ENCODE measurements around the gene KEAP1.
"Not testable (repeated sequence)": the region's sequence is repeated elsewhere in the genome, so short reads cannot be mapped to it uniquely, and the experiment has no call there.

Gene KEAP1

DNA sequence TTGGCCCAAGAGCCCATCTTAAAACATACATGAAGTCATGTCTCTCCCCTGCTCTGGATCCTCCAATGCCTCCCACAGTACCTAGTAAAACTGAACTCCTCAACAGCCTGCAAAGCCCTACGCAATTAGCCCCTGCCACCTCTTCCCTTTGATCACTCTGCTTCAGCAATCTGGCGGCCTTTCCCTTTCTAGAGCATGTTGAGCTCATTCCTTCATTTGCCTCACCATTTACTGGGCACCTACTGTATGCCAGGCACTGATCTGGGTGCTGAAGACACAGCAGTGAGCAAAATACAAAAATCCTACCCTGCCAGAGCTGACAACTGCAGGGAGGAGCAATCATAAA lies 2.9 kb downstream of the KEAP1 start:
- DNase-seq (ENCODE audit: extremely low read depth in 1 of 2, low read depth in 1 of 2), result no peak

GRCh38 chr19:10499550-10500246 lies 3.5 kb downstream of the KEAP1 start:
- no peak for DNase-seq (ENCODE audit: extremely low read depth in 1 of 2, low read depth in 1 of 2)

DNA sequence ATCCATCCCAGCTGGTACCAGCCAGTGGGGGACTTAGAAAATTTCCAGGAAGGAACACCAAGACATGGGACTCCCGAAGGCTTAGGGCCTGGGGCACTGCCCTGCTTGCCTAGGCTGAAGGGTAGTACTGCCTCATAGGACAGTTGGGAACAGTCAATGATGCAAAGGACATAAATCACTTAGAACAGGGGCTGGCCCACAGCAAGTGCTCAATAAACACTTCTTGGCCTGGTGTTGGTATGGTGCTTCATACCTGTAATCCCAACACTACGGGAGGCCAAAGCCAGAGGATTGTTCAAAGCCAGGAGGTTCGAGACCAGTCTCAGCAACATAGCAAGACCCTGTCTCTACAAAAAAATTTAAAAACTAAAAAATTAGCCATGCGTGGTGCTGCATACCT lies 5.8 kb downstream of the KEAP1 start:
- DNase-seq (ENCODE audit: extremely low read depth in 1 of 2, low read depth in 1 of 2), result no peak

DNA sequence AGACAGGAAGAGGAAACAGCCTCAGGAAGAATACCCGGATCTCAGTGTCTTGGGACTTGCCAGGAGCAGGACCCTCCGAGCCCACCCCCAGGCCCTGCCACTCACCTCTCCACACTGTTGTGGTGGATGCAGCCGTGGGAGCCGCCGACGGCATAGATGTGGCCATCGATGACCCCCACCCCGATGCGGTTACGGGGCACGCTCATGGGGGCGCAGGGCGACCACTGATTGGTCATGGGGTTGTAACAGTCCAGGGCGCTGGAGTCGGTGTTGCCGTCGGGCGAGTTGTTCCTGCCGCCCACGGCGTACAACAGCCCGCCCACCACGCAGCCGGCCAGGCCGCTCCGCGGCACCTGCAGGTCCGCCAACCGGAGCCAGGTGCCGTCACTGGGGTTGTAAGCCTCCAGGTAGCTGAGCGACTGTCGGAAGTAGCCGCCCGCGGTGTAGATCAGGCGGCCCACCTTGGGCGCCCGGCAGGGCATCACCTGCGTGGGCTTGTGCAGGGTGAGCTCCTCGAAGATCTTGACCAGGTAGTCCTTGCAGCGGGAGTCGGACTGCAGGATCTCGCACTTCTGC lies 11.6 kb downstream of the KEAP1 start:
- no peak for DNase-seq (ENCODE audit: extremely low read depth in 1 of 2, low read depth in 1 of 2)

- DNase-seq (ENCODE audit: extremely low read depth in 1 of 2, low read depth in 1 of 2), result no peak
Observed at GRCh38 chr19:10486551-10486950, 16.6 kb downstream of the KEAP1 start.

DNA sequence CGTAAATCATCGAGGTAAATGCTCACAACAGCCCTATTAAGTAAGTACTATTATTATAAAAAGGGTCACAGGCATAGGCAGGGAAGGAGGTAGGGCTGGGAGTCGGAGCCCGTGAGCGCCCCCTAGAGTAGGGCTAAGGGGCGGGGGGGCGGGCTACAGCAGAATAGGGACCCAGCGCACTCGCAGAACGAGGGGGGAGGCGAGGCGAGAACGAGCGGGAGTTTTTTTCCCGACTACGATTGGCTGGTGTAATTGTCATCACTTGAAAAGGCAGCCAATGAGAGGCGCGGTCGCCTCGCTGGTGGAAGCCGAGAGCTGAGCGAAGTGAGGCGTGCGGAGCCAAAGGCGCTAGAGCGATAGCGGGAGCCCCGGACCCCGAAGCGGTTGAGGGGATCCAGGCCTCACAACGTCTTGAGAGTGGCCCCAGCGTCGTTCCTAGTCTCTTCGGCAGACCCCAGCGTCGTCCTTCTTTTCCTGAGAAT lies 24.2 kb downstream of the KEAP1 start:
- DNase-seq (ENCODE audit: extremely low read depth in 1 of 2, low read depth in 1 of 2), result peak; percentile 71 to 85

GRCh38 chr19:10478476-10478875 lies 24.7 kb downstream of the KEAP1 start:
- no peak for DNase-seq (ENCODE audit: extremely low read depth in 1 of 2, low read depth in 1 of 2)

DNA sequence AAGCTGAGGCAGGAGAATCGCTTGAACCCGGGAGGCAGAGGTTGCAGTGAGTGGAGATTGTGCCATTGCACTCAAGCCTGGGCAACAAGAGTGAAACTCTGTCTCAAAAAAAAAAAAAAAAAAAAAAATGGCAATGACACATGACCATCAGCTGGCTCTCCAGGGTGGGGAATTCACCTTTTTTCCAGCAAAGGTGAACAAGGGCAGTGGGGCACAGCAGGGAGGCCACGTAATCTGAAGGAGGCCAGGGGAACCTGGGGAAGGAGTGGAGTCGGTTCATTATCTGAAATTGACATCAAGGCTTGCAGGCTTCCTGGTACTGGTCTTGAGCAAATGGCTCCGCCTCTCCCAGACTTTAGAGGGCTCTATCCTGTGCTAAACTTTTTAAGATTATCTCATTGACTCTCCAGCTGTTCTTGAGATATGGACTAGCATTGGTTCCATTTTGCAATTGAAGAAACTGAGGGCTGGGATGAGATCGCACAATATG lies 28.1 kb downstream of the KEAP1 start:
- DNase-seq (ENCODE audit: extremely low read depth in 1 of 2, low read depth in 1 of 2), result no peak

DNA sequence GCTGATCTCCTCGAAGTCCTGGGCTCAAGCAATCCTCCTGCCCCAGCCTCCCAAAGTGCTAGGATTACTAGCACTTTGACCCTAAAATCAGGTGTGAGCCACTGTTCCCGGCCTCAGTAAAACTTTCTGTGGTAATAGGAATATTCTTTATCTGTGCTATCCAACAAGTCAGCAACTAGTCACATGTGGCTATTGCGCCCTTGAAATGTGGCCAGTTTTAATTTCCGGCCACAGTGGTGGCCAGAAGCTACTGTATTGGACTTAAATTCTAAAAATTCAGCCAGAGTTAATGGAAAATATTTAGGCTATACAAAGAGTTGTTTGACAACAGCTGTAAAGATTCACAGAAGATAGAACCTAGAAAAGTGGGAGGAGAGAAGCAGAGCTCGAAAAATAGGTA lies 30.0 kb downstream of the KEAP1 start:
- DNase-seq (ENCODE audit: extremely low read depth in 1 of 2, low read depth in 1 of 2), result no peak

DNA sequence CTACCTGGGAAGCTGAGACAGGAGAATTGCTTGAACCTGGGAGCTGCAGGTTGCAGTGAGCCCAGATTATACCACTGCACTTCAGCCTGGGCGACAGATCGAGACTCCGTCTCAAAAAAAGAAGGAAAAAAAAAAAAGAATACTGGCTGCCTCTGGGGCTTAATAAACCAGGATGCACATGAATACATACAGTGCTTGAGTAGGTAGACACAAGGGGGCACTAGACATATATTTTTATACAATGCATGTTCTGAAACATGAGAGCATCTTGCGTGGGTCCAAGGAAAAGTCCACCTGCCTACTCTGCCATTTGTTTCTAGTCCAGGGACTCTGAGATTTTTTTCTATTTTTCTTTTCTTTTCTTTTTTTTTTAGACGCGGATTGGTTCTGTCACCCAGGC lies 31.2 kb downstream of the KEAP1 start:
- no peak for DNase-seq (ENCODE audit: extremely low read depth in 1 of 2, low read depth in 1 of 2)

DNA sequence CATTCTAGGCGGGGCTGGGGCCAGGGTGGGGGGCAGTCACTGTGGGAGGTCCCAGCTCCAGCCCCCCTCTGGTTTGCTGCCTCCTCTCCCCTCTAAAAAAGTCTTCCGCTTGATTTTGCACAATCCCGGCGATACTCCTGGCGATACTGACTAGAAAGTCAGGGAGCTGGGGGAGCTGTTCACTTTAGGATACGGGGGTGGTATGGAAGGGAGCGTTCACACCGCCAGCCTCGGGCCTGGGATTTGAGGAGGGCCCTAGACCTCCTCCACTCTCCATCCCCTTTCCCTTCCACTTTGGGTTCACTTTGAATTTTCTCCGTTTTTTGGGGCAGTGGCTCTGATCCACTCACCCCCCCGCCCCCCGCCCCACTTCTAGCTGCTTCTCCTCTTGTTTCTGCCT lies 35.0 kb downstream of the KEAP1 start:
- DNase-seq (ENCODE audit: extremely low read depth in 1 of 2, low read depth in 1 of 2), result no peak

- DNase-seq (ENCODE audit: extremely low read depth in 1 of 2, low read depth in 1 of 2), result no peak
Observed at GRCh38 chr19:10467104-10467706, 36.0 kb downstream of the KEAP1 start.

DNA sequence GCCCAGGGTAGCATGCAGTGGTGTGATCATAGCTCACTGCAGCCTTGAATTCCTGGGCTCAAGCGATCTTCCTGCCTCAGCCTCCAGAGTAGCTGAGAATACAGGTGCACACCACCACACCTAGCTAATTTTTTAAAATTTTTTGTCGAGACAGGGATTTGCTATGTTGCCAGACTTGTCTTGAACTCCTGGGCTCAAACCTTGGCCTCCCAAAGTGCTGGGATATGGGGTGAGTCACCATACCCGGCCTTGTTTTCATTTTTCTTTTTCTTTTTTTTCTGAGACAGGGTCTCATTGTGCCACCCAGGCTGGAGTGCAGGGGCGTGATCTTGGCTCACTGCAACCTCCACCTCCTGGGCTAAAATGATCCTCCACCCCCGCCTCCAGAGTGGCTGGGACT lies 38.7 kb downstream of the KEAP1 start:
- no peak for DNase-seq (ENCODE audit: extremely low read depth in 1 of 2, low read depth in 1 of 2)

GRCh38 chr19:10462557-10462956 lies 40.6 kb downstream of the KEAP1 start:
- no peak for DNase-seq (ENCODE audit: extremely low read depth in 1 of 2, low read depth in 1 of 2)

DNA sequence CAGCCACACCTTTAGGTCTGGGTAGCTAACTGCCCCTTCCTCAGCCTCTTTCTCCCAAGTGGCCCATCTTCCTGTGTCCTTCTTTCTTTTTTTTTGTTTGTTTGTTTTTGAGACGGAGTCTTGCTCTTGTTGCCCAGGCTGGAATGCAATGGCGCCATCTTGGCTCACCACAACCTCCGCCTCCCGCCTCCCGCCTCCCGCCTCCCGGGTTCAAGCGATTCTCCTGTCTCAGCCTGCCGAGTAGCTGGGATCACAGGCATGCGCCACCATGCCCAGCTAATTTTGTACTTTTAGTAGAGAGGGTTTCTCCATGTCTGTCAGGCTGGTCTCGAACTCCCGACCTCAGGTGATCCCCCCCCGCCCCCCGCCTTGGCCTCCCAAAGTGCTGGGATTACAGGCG lies 41.1 kb downstream of the KEAP1 start:
- not testable (repeated sequence) for DNase-seq (ENCODE audit: extremely low read depth in 1 of 2, low read depth in 1 of 2)

- DNase-seq (ENCODE audit: extremely low read depth in 1 of 2, low read depth in 1 of 2), result peak; percentile 58 to 72
Observed at GRCh38 chr19:10461047-10461949, 41.9 kb downstream of the KEAP1 start.

DNA sequence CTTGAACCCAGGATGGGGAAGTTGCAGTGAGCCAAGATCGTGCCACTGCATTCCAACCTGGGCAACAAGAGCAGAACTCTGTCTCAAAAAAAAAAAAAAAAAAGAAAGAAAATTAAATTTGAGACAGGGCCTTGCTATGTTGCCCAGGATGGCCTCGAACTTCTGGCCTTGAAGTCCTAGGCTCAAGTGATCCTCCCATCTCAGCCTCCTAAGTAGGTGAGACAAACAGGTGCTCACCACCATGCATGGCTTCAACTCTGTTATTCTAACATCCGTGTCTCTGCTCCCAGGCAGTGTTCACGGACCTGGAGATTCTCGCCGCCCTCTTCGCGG lies 42.5 kb downstream of the KEAP1 start:
- DNase-seq (ENCODE audit: extremely low read depth in 1 of 2, low read depth in 1 of 2), result no peak

DNA sequence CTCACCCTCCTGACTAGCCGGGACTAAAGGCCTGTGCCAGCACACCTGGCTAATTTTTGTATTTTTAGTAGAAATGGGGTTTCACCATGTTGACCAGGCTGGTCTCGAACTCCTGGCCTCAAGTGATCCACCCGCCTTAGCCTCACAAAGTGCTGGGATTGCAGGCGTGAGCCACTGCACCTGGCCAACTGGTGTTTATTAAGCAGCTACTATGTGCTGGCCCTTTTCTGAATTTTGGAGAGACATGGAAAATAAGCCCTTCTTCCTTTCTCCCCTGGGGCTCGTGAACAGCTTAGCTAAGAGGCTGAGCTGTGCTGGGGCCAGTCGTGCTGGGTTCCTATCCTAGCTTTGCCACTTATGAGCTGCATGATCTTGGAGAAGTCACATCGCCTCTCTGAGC lies 44.4 kb downstream of the KEAP1 start:
- not testable (repeated sequence) for DNase-seq (ENCODE audit: extremely low read depth in 1 of 2, low read depth in 1 of 2)

DNA sequence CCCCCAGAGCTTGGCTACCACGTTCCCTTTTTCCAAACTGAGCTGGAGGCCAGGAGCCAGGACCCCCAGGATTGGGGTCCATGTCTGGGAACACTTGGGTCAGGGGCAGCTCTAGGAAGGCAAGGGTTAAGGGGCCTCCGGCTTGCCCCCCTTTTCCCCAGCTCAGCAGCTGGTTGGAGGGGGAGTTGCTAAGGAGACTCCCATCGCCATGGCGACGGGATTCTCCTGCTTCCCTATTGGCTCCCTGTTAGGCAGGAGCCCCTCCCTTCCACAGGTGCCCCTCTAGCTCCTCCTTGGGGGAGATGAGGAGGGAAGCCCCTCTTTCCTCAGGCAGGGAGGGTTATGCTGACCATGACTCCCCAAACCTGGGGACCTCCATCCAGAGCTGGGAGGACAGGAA lies 48.9 kb downstream of the KEAP1 start:
- DNase-seq (ENCODE audit: extremely low read depth in 1 of 2, low read depth in 1 of 2), result no peak

- DNase-seq (ENCODE audit: extremely low read depth in 1 of 2, low read depth in 1 of 2), result no peak
Observed at GRCh38 chr19:10453852-10454251, 49.3 kb downstream of the KEAP1 start.
